RWPE2 (cell line): ENCODE data around the gene N4BP2L2.
A peak's percentile ranks its signal among the peaks of the same experiment; 100 is the strongest.

Experiments
- ATAC-seq: fragments of 200-7000 bp; cut with Tn5 transposase; 3 replicates; pipeline ENCODE4 v1.9.1; 2021; ENCODE audit warnings: low read depth
- DNase-seq: peaks from one replicate; pipeline ENCODE4 v3.0.0-alpha.2; 2020; ENCODE audit warnings: low spot score
- H3K27ac ChIP-seq: fragments of 450-650 bp; 2 replicates; pipeline ENCODE4 v1.5.1; 2017; ENCODE audit warnings: mild to moderate bottlenecking; ENCODE audit not compliant: poor library complexity, severe bottlenecking
- H3K27me3 ChIP-seq: fragments of 250-450 bp; sonication (Bioruptor Pico); 2 replicates; pipeline ENCODE4 v1.5.1; 2021; ENCODE audit warnings: mild to moderate bottlenecking, moderate library complexity; ENCODE audit not compliant: insufficient read depth, poor library complexity, severe bottlenecking
- H3K36me3 ChIP-seq: fragments of 250-450 bp; sonication (Bioruptor Pico); 2 replicates; pipeline ENCODE4 v1.5.1; 2020; ENCODE audit warnings: low read depth, mild to moderate bottlenecking, moderate library complexity
- H3K4me1 ChIP-seq: fragments of 250-450 bp; sonication (Bioruptor Pico); 2 replicates; pipeline ENCODE4 v1.5.1; 2021; ENCODE audit warnings: mild to moderate bottlenecking, moderate library complexity; ENCODE audit not compliant: insufficient read depth, poor library complexity, severe bottlenecking
- H3K4me3 ChIP-seq: fragments of 250-450 bp; sonication (Bioruptor Pico); 2 replicates; pipeline ENCODE4 v1.5.1; 2021; ENCODE audit warnings: mild to moderate bottlenecking, moderate library complexity; ENCODE audit not compliant: severe bottlenecking
- H3K9me3 ChIP-seq: fragments of 250-450 bp; sonication (Bioruptor Pico); 2 replicates; pipeline ENCODE4 v1.5.1; 2021; ENCODE audit warnings: mild to moderate bottlenecking, moderate library complexity; ENCODE audit not compliant: severe bottlenecking
- TF ChIP-seq, protein P1 (sequence below): fragments of 450-650 bp; IDR thresholded peaks from one replicate; pipeline ENCODE4 v1.5.1; 2017; ENCODE audit warnings: mild to moderate bottlenecking, moderate library complexity; ENCODE audit not compliant: poor library complexity, severe bottlenecking

N4BP2L2 gene

DNA sequence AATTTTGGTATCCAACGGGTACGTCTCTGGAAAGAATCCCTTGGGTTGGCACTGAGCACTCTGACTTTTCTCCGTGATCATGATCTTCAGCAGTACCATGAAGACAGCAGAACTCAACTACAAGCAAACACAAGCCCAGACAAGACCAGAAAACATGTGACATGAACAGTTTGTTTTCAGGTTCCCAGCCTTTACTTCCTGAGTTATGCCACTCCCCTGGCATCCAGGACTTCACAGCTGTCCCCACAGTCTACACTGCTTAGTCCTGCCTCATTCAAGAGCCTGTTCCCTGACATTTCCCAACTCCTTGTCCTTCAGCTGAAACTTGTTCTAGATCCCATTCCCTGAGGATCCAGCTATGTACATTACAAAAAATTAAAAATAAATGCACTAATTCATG, 105.7 kb downstream of the N4BP2L2 start:
- Histone ChIP-seq H3K27ac (no peak overlapping the region), H3K27me3 (no peaks in the 10 kb centered on the region), H3K4me1 (peaks cover 9% of the 10 kb centered on the region), H3K36me3 (no peaks in the 10 kb centered on the region), H3K4me3 (no peak overlapping the region), H3K9me3 (no peaks in the 10 kb centered on the region)
- TF ChIP-seq, protein P1, sequence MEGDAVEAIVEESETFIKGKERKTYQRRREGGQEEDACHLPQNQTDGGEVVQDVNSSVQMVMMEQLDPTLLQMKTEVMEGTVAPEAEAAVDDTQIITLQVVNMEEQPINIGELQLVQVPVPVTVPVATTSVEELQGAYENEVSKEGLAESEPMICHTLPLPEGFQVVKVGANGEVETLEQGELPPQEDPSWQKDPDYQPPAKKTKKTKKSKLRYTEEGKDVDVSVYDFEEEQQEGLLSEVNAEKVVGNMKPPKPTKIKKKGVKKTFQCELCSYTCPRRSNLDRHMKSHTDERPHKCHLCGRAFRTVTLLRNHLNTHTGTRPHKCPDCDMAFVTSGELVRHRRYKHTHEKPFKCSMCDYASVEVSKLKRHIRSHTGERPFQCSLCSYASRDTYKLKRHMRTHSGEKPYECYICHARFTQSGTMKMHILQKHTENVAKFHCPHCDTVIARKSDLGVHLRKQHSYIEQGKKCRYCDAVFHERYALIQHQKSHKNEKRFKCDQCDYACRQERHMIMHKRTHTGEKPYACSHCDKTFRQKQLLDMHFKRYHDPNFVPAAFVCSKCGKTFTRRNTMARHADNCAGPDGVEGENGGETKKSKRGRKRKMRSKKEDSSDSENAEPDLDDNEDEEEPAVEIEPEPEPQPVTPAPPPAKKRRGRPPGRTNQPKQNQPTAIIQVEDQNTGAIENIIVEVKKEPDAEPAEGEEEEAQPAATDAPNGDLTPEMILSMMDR: no peak
- DNase-seq: no peak
- ATAC-seq: peak; percentile 68

DNA sequence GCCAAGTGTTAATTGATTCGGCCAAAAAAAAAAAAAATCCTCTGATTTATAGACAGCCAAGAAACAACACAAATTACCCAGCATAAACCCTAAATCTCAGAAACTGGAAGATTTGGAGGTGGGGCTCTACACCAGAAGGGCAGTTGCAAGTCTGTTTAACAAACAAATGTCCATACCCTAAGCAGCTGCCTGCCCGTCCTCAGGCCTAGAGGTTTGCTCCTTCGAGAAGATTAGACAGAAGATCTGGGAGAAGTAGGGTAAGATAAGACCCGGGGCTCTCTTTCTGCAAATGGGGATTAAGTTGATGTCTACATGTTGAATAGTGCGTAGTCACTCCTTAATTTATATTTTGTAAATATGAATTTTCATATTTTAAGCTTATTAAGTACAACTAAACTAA, 107.2 kb downstream of the N4BP2L2 start:
- no peak for ATAC-seq
- TF ChIP-seq, protein P1: no peak

DNA sequence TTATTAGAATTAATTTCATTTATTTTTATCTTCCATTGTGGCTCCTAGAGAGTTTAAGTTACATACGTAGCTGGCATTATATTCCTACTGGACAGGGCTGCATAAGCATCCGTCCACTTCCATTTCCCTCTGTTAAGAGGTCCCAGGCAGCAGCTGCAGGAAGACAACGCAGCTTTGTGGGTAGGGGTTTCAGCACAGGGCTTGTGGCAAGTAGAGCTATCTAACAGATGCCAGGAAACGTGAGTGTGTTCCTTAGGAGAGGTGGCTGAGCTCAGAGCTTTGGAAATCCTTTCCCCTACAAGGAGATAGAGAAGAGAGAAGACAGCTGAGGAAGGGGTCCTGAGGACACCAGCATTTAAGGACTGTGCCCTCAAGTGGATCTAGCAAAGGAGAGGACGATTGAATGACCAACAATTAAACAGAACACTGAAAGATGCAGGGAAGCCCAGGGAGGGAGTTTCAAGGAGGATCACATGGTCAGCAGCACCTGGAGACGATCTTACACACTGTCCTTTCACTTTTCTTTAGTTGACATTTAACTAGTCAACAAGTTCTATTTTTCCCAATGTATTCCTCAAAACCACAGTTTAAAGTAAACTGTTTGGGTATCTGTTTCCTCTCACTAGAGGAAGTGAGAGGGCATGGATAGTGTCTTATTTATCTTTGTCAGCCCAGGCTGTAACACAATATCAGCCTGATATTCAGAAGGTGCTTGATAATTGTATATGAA, 108.4 kb downstream of the N4BP2L2 start:
- no peak for ATAC-seq
- Histone ChIP-seq H3K27ac (no peak overlapping the region), H3K4me1 (peaks cover 9% of the 10 kb centered on the region), H3K36me3 (no peaks in the 10 kb centered on the region), H3K9me3 (no peaks in the 10 kb centered on the region), H3K27me3 (no peaks in the 10 kb centered on the region), H3K4me3 (no peak overlapping the region)
- DNase-seq: no peak
- TF ChIP-seq, protein P1: no peak

More for the DNA sequence above, 107.2 kb downstream of the N4BP2L2 start:
- no peak for DNase-seq
- Histone ChIP-seq H3K27me3 (no peaks in the 10 kb centered on the region), H3K4me3 (no peak overlapping the region), H3K4me1 (peaks cover 9% of the 10 kb centered on the region), H3K9me3 (no peaks in the 10 kb centered on the region), H3K36me3 (no peaks in the 10 kb centered on the region), H3K27ac (no peak overlapping the region)

DNA sequence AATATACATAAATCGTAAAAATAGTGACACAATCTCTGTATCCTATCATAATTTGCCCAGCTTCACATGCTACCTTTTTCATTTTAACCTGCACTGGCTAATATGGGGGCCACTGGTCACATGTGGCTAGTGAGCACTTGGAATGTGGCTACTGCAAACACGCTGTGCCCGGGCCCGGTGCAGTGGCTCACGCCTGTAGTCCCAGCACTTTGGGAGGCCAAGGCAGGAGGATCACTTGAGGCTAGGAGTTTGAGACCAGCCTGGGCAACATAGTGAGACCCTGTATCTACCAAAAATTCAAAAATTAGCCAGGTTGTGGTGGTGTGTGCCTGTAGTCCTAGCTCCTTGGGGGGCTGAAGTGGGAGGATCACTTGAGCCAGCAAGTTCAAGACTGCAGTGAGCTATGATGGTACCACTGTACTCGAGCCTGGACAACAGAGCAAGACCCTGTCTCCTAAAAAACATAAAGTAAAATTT, 109.1 kb downstream of the N4BP2L2 start:
- Histone ChIP-seq H3K4me3 (no peak overlapping the region), H3K27ac (no peak overlapping the region), H3K36me3 (no peaks in the 10 kb centered on the region), H3K27me3 (no peaks in the 10 kb centered on the region), H3K9me3 (no peaks in the 10 kb centered on the region), H3K4me1 (peaks cover 9% of the 10 kb centered on the region)
- TF ChIP-seq, protein P1: no peak
- DNase-seq (no peak), ATAC-seq (no peak)

DNA sequence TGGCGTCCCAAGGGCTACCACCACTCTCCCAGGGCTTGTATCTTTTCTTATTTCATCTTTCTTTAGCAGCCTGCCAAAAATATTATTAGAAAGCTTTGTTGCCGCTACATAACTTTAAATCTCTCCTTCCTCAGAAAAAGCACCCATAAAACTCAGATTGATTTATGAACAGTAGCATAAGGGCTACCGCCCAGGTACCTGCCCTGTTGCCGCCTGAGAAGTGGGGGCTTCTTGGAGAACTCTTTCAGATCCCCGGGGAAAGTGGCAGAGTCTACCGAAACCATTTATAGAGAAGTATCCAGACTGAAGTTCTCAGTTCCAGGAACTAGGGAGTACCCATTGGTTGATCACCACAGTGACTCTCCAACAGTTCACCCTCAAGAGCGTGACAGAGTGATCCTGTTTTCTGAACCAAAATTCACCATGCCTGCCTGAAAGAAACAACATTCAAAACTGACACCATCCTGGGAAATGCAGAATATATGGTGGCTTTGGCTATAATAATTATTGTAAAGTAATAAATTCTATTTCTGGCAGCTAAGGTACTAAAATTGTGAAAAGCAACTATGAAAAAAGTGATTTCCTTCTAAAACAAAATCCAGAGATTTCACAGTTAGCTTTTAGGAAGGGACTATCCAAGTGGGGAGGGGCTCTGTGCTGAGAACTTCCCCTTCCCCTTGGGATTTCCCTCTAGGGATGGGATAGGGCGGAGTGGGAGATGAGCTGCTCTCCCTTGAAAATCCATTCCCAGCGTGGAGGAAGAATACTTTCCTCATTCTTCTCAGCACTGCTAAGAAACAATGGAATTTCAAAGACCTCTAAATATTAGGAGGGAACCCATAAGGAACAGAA, 109.8 kb downstream of the N4BP2L2 start:
- TF ChIP-seq, protein P1: no peak
- Histone ChIP-seq H3K9me3 (no peaks in the 10 kb centered on the region), H3K4me3 (no peak overlapping the region), H3K4me1 (peaks cover 9% of the 10 kb centered on the region), H3K27me3 (no peaks in the 10 kb centered on the region), H3K36me3 (no peaks in the 10 kb centered on the region), H3K27ac (no peak overlapping the region)
- no peak for DNase-seq
- no peak for ATAC-seq
